Epithelial cell of prostate (primary cell): ENCODE results near the gene ADORA3.

Source experiments
- DNase-seq: peaks from one replicate; pipeline ENCODE4 v3.0.0-alpha.2; 2011; ENCODE audit warnings: low read depth, low spot score
- H3K27ac ChIP-seq: fragments of 450-650 bp; 2 replicates; pipeline ENCODE4 v1.5.1; 2017; ENCODE audit warnings: mild to moderate bottlenecking

Gene ADORA3

GRCh38 chr1:111449703-111450017, 53.8 kb downstream of the ADORA3 start:
- DNase-seq = no peak
- peak overlapping the region; percentile 76 for H3K27ac ChIP-seq
